ENCODE data around the gene NOXO1. TPM values are rescaled to one million over a fixed set of nuclear protein-coding genes. Genes with fewer than 3 reads are reported as not detected.

The NOXO1 gene
- polyA plus RNA-seq, 1 experiment, result not detected

DNA sequence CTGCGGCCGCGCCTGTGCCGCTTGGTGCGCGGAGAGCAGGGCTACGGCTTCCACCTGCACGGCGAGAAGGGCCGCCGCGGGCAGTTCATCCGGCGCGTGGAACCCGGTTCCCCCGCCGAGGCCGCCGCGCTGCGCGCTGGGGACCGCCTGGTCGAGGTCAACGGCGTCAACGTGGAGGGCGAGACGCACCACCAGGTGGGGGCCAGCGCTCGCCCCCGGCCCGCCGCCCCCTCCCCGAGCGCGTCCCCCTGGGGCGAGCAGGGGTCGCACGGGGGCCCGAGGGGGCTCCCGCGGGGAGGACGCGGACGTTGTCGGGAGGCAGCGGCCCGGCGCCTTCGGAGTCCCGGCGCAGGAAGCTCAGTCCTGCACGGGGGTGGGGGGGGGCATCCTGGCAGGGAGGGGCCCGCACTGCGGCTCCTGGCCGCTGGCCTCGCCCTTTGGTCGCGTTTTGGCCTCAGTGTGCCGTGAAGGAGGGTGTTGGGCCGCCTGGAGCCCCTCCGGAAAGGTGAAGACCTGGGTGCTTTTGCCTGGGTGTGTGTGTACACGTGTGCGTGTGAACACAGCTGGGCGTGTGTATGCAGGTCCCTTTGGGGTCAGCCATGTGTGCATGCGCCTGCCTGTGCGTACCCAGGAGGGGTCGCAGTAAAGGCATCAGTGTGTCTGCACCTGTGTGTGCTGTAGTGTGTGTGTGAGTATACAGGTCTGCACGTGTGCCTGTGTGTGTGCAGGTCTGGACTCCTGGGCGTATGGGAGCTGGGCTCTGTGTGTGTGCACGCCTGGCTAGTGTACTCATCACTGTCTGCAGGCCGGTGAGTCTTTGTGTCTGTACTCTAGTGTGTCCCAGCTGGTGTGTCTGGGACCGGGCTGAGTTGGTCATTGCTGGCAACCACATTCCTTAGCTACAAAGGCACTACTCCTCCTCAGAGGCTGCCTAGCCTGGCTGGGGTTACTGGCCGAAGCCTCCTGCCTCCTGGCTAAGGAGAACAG lies 46.0 kb upstream of the NOXO1 start:
- Histone ChIP-seq H3K4me3 (ENCODE audit: low read depth, low read length) (peak overlapping the region; percentile 72), H3K9me3 (ENCODE audit: control insufficient read depth, insufficient read depth, low read length) (no peaks in the 10 kb centered on the region; the same call in 1 of the 2 replicates), H3K27ac (ENCODE audit: low read depth, low read length) (no peak overlapping the region), H3K27me3 (ENCODE audit: control insufficient read depth, insufficient read depth, low read length) (no peaks in the 10 kb centered on the region)
- ChIA-PET CTCF (interaction anchor here (0.6 to 1.8 kb wide), 3 partner anchors 56 to 165 kb away, joined by 4 to 8 read pairs (median 4); no protein-coding TSS in a partner anchor), POLR2A (interaction anchor here (1.0 to 1.7 kb wide), 3 partner anchors 12 to 128 kb away, joined by 3 to 11 read pairs (median 4); partner anchors contain the start of gene TRAF7)
- DNase-seq (ENCODE audit: low read depth, low spot score), result no peak
- TF ChIP-seq, protein P1, sequence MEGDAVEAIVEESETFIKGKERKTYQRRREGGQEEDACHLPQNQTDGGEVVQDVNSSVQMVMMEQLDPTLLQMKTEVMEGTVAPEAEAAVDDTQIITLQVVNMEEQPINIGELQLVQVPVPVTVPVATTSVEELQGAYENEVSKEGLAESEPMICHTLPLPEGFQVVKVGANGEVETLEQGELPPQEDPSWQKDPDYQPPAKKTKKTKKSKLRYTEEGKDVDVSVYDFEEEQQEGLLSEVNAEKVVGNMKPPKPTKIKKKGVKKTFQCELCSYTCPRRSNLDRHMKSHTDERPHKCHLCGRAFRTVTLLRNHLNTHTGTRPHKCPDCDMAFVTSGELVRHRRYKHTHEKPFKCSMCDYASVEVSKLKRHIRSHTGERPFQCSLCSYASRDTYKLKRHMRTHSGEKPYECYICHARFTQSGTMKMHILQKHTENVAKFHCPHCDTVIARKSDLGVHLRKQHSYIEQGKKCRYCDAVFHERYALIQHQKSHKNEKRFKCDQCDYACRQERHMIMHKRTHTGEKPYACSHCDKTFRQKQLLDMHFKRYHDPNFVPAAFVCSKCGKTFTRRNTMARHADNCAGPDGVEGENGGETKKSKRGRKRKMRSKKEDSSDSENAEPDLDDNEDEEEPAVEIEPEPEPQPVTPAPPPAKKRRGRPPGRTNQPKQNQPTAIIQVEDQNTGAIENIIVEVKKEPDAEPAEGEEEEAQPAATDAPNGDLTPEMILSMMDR (IDR thresholded peaks at IDR 0.05; ENCODE audit: low read depth, low read length), result no peak

DNA sequence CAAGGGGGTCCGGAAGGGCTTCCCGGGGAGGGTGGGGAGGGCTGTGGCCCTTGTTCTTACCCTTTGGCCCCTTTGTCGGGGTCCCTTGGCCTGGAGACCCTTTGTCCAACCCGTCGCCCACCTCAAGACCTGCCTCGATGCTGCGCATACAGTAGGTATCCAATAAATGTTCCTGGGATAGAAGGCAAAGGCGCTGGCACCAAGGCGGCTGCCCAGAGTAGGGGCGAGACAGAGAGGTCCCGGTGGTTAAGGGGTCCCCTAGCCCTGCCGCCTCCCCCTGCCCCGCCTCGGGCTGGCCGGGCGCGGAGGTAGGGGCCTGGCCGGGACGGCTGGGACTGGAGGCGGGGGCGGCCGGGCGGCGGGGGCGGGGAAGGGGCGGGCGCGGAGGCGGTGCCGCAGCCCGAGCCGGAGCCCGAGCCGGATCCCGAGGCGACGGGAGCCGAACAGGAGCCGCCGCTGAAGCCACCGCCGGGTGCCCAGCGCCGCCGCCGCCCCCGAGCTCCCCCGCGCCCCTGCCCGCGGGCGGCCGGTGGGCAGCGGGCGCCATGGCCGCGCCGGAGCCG lies 45.3 kb upstream of the NOXO1 start, which contains the start of gene NHERF2:
TSS of gene NHERF2 (plus strand) at position 442 of the 563 bp plus-strand sequence. CDS start at position 546, 104 bp downstream.
- no peaks in the 10 kb centered on the region; the same call in 1 of the 2 replicates for H3K9me3 ChIP-seq (ENCODE audit: control insufficient read depth, insufficient read depth, low read length)
- POLR2A ChIA-PET, result interaction anchor here (1.0 to 1.7 kb wide), 3 partner anchors 13 to 129 kb away, joined by 3 to 11 read pairs (median 4); partner anchors contain the start of gene TRAF7
- TF ChIP-seq, protein P1 (IDR thresholded peaks at IDR 0.05; ENCODE audit: low read depth, low read length), result no peak
- no peak for DNase-seq (ENCODE audit: low read depth, low spot score)
- H3K27me3 ChIP-seq (ENCODE audit: control insufficient read depth, insufficient read depth, low read length), result no peaks in the 10 kb centered on the region
- CTCF ChIA-PET, result interaction anchor here (0.6 to 4.6 kb wide), 3 partner anchors 30 to 164 kb away, joined by 4 to 49 read pairs (median 4); no protein-coding TSS in a partner anchor
- H3K27ac ChIP-seq (ENCODE audit: low read depth, low read length), result no peak within 1 kb of the TSS
- peak within 1 kb of the TSS; percentile 72 for H3K4me3 ChIP-seq (ENCODE audit: low read depth, low read length)

DNA sequence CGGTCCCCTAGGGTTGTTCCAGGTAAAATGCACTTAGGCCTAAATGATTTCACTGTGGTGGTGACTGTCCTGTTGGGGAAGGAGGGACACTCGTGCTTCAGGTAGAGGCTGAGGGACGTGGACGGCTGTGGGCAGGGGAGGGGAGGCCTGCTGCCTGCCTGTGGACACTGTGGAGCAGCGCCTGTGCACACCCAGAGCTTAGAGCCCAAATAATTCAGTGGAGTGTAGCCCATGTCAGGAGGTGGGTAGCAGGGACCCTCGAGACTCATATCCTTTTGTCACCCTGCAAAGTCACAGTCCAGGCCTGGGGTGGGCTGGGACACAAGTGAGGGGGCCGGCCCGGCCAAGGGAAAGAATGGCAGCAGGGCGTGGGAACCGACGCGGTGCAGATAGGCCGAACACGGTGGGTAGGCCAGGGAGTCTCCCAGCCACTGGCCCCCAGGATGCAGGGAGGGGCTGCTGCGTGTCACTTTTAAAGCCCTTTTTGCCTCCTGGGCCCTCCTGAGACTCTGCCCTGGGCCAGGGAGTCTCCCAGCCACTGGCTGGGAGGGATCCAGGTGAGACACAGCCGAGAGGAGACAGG lies 44.7 kb upstream of the NOXO1 start:
- ChIA-PET CTCF (interaction anchor here (4.6 to 5.4 kb wide), 2 partner anchors 30 to 114 kb away, joined by 49 to 87 read pairs; no protein-coding TSS in a partner anchor), POLR2A (interaction anchor here (3.8 kb wide), 1 partner anchor 129 kb away, joined by 22 read pairs; the partner anchor contains the start of gene TRAF7)

DNA sequence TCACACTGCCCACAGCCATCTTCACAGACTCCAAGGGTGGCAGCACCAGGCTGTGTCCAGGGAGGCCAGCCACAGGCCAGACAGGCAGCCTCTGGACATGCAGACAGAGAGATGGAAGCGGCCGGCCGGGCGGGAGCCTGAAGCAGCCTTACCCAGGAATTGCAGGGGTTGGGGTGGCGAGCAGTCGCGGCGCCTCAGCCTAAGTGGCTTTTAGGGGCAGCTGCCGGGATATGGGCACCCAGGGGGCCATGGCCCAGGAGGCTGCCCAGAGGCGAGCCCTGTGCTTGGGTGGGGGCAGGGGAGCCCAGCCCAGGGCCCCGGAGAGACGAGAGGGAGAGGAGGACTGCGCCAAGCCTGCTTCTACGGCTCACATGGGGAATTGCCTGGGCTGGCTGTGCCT lies 44.0 kb upstream of the NOXO1 start:
- Histone ChIP-seq H3K27me3 (ENCODE audit: control insufficient read depth, insufficient read depth, low read length) (peaks cover under 1% of the 10 kb centered on the region), H3K9me3 (ENCODE audit: control insufficient read depth, insufficient read depth, low read length) (no peaks in the 10 kb centered on the region; the same call in 1 of the 2 replicates), H3K27ac (ENCODE audit: low read depth, low read length) (no peak overlapping the region), H3K4me3 (ENCODE audit: low read depth, low read length) (no peak overlapping the region)
- CTCF ChIA-PET, result interaction anchor here (4.6 to 5.4 kb wide), 2 partner anchors 31 to 115 kb away, joined by 49 to 87 read pairs; no protein-coding TSS in a partner anchor
- no peak for DNase-seq (ENCODE audit: low read depth, low spot score)
- TF ChIP-seq, protein P1 (IDR thresholded peaks at IDR 0.05; ENCODE audit: low read depth, low read length), result no peak
- POLR2A ChIA-PET, result interaction anchor here (1.1 to 3.8 kb wide), 2 partner anchors 61 to 130 kb away, joined by 3 to 22 read pairs; partner anchors contain the start of gene TRAF7

More for the DNA sequence above, 44.7 kb upstream of the NOXO1 start:
- no peak overlapping the region for H3K27ac ChIP-seq (ENCODE audit: low read depth, low read length)
- no peak for DNase-seq (ENCODE audit: low read depth, low spot score)
- H3K9me3 ChIP-seq (ENCODE audit: control insufficient read depth, insufficient read depth, low read length), result no peaks in the 10 kb centered on the region; the same call in 1 of the 2 replicates
- H3K27me3 ChIP-seq (ENCODE audit: control insufficient read depth, insufficient read depth, low read length), result no peaks in the 10 kb centered on the region
- H3K4me3 ChIP-seq (ENCODE audit: low read depth, low read length), result peak overlapping the region; percentile 50
- TF ChIP-seq, protein P1 (IDR thresholded peaks at IDR 0.05; ENCODE audit: low read depth, low read length), result no peak

Measured in AG04450 (cell line).